ENCODE results near the gene GMCL2. TPM values are rescaled to one million over a fixed set of nuclear protein-coding genes. Genes with fewer than 3 reads are reported as not detected.
"Not testable (repeated sequence)": the region's sequence is repeated elsewhere in the genome, so short reads cannot be mapped to it uniquely, and the experiment has no call there.

Gene GMCL2
- total and polyA plus RNA-seq, 2 experiments from 2014 or later: not detected

DNA sequence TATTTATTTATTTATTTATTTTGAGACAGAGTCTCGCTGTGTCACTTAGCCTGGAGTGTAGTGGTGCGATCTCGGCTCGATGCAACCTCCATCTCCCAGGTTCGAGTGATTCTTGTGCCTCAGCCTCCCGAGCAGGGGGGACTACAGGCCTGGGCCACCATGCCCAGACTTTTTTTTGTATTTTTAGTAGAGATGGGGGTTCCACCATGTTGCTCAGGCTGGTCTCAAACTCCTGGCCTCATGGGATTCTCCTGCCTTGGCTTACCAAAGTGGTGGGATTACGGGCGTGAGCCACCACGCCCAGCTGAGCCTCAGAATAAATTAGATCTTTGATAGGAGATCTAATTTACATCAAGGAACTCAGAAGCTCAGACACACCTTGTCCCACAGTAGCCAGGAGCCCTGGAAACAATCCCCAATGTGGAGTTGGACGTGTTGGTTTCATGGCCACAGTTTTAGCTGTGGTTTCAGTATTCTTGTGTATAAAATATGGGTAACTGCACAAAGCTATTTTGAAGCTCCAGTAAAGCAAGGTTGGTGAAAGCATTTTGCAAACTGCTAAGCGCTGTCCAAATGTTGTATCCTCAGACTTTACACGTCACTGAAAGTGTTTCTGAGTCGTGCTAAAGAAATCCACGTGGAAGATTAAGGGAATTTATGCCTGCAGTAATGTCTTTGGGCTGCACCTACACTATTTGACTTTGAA lies 14.2 kb upstream of the GMCL2 start:
- Histone ChIP-seq H3K4me2 (no peak overlapping the region), H2AFZ (no peak overlapping the region)
- WGBS (ENCODE audit: low lambda C conversion rate, missing lambda C conversion rate): 86% methylated on average over 14 of the region's 14 CpGs

DNA sequence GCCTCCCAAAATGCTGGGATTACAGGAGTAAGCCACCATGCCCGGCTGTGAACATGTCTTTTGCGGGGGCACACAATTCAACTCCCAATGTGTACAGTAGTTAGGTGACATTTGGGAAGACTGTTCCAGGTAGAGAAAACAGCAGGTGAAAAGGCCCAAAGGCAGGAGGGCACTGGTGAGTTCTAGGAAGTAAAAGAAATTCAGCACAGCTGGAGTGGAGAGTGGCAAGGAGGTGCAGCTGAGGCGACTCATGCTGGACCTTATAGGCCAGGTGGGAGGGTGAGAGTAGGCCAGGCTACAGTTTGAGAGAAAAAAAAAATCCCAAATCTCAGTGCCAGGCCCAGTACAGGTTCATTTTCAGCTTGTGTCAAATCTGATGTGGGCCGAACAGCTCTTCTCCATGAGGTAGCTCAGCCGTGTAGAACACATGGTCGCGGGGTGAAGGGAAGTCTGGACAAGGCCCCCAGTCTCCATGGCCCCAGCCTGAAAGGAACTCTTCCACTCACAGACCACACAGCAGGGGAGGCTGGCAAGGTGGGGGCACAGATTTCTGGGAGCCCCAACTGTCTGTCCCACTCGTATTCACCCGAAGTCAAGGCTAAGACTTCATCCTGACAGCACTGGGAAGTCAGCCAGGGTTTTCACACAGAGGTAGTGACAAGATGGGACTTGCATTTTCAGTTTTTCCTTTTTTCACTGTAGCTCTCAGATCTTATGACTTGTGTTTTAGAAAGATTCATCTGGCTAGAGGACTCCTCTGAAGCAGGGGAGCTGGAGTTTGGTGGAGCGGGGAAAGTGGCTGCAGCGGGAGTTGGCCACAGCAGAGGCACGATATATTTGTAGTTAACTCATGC lies 12.6 kb upstream of the GMCL2 start:
- Histone ChIP-seq H2AFZ (no peak overlapping the region), H3K4me1 (ENCODE audit: insufficient read depth) (no peaks in the 10 kb centered on the region), H3K27ac (no peak overlapping the region), H3K9me2 (replicated peaks; ENCODE audit: insufficient read depth) (no peaks in the 10 kb centered on the region), H3K36me3 (replicated peaks; ENCODE audit: insufficient read depth, low read depth) (no peaks in the 10 kb centered on the region), H3K4me3 (no peak overlapping the region), H3K4me2 (no peak overlapping the region), H3K79me2 (peaks cover 2% of the 10 kb centered on the region), H4K20me1 (ENCODE audit: insufficient read depth, poor library complexity, severe bottlenecking) (no peaks in the 10 kb centered on the region), H3K27me3 (no peaks in the 10 kb centered on the region), H3K9me3 (ENCODE audit: low read depth) (no peaks in the 10 kb centered on the region)
- TF ChIP-seq, protein P1, sequence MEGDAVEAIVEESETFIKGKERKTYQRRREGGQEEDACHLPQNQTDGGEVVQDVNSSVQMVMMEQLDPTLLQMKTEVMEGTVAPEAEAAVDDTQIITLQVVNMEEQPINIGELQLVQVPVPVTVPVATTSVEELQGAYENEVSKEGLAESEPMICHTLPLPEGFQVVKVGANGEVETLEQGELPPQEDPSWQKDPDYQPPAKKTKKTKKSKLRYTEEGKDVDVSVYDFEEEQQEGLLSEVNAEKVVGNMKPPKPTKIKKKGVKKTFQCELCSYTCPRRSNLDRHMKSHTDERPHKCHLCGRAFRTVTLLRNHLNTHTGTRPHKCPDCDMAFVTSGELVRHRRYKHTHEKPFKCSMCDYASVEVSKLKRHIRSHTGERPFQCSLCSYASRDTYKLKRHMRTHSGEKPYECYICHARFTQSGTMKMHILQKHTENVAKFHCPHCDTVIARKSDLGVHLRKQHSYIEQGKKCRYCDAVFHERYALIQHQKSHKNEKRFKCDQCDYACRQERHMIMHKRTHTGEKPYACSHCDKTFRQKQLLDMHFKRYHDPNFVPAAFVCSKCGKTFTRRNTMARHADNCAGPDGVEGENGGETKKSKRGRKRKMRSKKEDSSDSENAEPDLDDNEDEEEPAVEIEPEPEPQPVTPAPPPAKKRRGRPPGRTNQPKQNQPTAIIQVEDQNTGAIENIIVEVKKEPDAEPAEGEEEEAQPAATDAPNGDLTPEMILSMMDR (IDR thresholded peaks at IDR 0.05; ENCODE audit: poor library complexity): no peak
- TF ChIP-seq EZH2phosphoT487 (IDR thresholded peaks at IDR 0.05; ENCODE audit: low read depth, severe bottlenecking, unreplicated experiment): no peak
- no peak for TF ChIP-seq EZH2 (IDR thresholded peaks at IDR 0.05; ENCODE audit: borderline replicate concordance)
- no peak for DNase-seq (ENCODE audit: low spot score)
- WGBS (ENCODE audit: low lambda C conversion rate, missing lambda C conversion rate): 89% methylated on average over 12 of the region's 12 CpGs

More for the DNA sequence above, 14.2 kb upstream of the GMCL2 start:
- Histone ChIP-seq H3K79me2 (peaks cover 14% of the 10 kb centered on the region), H3K4me1 (ENCODE audit: insufficient read depth) (peaks cover 9% of the 10 kb centered on the region), H3K27me3 (no peaks in the 10 kb centered on the region), H3K9me2 (replicated peaks; ENCODE audit: insufficient read depth) (no peaks in the 10 kb centered on the region), H3K9me3 (ENCODE audit: low read depth) (no peaks in the 10 kb centered on the region), H3K27ac (no peak overlapping the region), H3K4me3 (no peak overlapping the region), H3K36me3 (replicated peaks; ENCODE audit: insufficient read depth, low read depth) (no peaks in the 10 kb centered on the region), H4K20me1 (ENCODE audit: insufficient read depth, poor library complexity, severe bottlenecking) (peaks cover 13% of the 10 kb centered on the region)
- TF ChIP-seq EZH2 (IDR thresholded peaks at IDR 0.05; ENCODE audit: borderline replicate concordance) (no peak), EZH2phosphoT487 (IDR thresholded peaks at IDR 0.05; ENCODE audit: low read depth, severe bottlenecking, unreplicated experiment) (no peak)
- TF ChIP-seq, protein P1 (IDR thresholded peaks at IDR 0.05; ENCODE audit: poor library complexity): no peak
- DNase-seq (ENCODE audit: low spot score): no peak

DNA sequence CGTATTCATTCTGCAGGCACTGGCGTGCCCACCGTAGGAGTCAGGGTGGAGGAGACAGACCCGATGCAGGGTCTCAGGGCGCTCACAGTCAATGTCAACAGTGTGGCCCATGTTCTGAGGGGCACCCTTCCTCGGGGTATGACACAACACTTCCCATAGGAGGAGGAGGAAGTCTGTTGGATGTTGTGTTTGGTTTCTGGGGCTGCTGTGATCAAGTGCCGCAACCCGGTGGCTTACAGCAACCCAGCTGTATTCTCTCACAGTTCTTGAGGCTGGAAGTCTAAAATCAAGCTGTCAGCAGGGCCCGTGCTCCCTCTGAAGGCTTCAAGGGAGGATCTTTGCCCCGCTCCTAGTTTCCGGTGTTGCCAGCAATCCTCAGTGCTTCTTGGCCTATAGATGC lies 11.5 kb upstream of the GMCL2 start:
- H3K27ac ChIP-seq: no peak overlapping the region
- H3K4me3 ChIP-seq: no peak overlapping the region
- 88% methylated on average over 11 of the region's 11 CpGs for WGBS (ENCODE audit: low lambda C conversion rate, missing lambda C conversion rate)
- H3K9me2 ChIP-seq (replicated peaks; ENCODE audit: insufficient read depth): no peaks in the 10 kb centered on the region
- TF ChIP-seq, protein P1 (IDR thresholded peaks at IDR 0.05; ENCODE audit: poor library complexity): no peak
- TF ChIP-seq EZH2 (IDR thresholded peaks at IDR 0.05; ENCODE audit: borderline replicate concordance) (no peak), EZH2phosphoT487 (IDR thresholded peaks at IDR 0.05; ENCODE audit: low read depth, severe bottlenecking, unreplicated experiment) (no peak)
- no peaks in the 10 kb centered on the region for H3K79me2 ChIP-seq
- no peak for DNase-seq (ENCODE audit: low spot score)
- H2AFZ ChIP-seq: no peak overlapping the region
- no peaks in the 10 kb centered on the region for H3K9me3 ChIP-seq (ENCODE audit: low read depth)
- no peaks in the 10 kb centered on the region for H3K4me1 ChIP-seq (ENCODE audit: insufficient read depth)
- no peaks in the 10 kb centered on the region for H3K36me3 ChIP-seq (replicated peaks; ENCODE audit: insufficient read depth, low read depth)
- H3K4me2 ChIP-seq: no peak overlapping the region
- H3K27me3 ChIP-seq: no peaks in the 10 kb centered on the region
- H4K20me1 ChIP-seq (ENCODE audit: insufficient read depth, poor library complexity, severe bottlenecking): no peaks in the 10 kb centered on the region

DNA sequence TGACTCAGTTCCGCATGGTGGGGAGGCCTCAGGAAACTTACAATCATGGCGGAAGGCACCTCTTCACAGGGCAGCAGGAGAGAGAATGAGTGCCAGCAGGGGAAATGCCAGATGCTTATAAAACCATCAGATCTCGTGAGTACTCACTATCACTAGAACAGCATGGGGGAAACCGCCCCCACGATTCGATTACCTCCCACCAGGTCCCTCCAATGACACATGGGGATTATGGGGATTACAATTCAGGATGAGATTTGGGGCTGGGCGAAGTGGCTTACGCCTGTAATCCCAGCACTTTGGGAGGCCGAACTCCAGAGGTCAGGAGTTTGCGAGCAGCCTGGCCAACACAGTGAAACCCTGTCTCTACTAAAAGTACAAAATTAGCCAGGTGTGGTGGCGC lies 11.0 kb upstream of the GMCL2 start:
- DNase-seq (ENCODE audit: low spot score); H4K20me1 ChIP-seq (ENCODE audit: insufficient read depth, poor library complexity, severe bottlenecking); H3K27me3 ChIP-seq; H3K4me2 ChIP-seq; H3K9me3 ChIP-seq (ENCODE audit: low read depth); H3K4me3 ChIP-seq; H3K79me2 ChIP-seq; H3K36me3 ChIP-seq (replicated peaks; ENCODE audit: insufficient read depth, low read depth); H3K27ac ChIP-seq; H2AFZ ChIP-seq; H3K4me1 ChIP-seq (ENCODE audit: insufficient read depth); H3K9me2 ChIP-seq (replicated peaks; ENCODE audit: insufficient read depth): not testable (repeated sequence)
- 76% methylated on average over 11 of the region's 11 CpGs for WGBS (ENCODE audit: low lambda C conversion rate, missing lambda C conversion rate)
